GM18526 (cell line): ENCODE results near the gene TEAD1.

ENCODE experiments used
- POLR2A ChIP-seq: IDR thresholded peaks from 3 replicates; pipeline ENCODE4 v1.6.1; 2011; ENCODE audit not compliant: insufficient read length; ENCODE audit errors: extremely low read depth

Gene TEAD1

DNA sequence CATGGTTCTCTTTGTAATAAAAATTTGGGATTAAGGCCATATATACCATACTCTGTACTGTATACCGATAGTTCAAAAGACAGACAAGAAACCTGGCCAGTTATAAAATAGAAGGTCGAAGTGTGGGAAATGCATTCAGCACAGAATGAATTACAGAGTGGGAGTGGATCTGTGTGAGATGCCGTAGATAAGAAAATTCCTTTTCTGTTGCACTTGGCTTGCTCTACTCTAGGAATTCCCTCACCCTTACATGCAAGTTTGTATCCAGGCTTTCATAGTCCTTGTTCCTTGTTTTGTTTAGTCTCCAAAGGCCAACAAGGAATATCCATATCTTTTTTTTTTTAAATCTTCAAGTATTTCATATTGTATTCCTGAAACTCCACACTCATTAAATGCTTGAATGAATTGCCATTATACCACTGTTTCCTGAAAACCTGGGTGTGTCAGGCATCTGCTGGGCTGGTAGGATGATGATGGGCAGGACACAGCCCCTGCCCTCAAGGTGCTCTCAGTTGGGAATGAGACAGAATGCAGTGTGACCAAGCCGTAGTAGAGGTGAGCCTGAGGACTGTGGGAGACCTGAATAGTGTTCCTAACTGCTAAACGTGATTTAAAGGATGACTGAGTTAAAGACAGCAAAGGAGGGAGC, 53.5 kb downstream of the TEAD1 start:
- no peak for TF ChIP-seq POLR2A

GRCh38 chr11:12728417-12728816, 54.2 kb downstream of the TEAD1 start:
- TF ChIP-seq POLR2A = no peak

DNA sequence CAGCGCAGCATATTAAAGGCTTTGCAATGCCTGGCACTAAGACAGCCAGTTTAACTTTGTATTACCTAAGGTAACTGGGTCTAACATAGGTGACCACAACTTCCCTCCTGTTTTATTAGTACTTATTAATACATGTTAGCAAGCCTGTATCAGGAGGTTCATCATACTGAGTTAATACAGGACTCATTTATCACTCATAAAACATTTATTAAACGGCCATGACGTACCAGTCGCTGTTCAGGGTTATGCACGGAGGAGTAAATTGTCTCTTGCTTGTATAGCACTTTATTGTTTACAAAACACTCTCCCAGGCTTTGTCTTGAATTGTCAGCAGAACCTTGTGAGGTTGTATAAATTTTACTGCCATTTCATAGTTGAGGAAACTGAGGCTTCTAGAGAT, 55.7 kb downstream of the TEAD1 start:
- no peak for TF ChIP-seq POLR2A

DNA sequence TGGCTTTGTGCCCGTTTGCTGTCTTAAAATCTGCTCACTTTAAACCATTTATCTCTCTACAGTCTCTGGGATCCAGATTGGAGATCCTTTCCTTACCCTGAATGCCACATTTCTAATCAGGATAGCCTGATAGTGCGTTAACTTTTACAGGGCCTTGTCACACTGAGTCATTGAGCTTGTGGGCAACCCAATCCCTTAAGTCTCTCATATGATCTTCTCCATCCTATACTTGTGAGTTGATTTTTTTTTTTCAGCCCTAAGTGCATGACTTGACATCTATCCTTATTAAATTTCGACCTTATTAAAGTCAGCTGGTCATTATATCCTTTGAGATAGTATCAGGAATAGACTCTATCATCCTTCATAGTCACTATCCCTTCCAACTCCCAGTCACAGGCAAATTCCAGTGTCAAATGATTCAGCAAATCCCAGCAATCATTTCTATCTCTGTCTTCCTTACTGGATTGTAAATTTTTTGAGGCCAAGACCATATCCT, 57.7 kb downstream of the TEAD1 start:
- TF ChIP-seq POLR2A = no peak

DNA sequence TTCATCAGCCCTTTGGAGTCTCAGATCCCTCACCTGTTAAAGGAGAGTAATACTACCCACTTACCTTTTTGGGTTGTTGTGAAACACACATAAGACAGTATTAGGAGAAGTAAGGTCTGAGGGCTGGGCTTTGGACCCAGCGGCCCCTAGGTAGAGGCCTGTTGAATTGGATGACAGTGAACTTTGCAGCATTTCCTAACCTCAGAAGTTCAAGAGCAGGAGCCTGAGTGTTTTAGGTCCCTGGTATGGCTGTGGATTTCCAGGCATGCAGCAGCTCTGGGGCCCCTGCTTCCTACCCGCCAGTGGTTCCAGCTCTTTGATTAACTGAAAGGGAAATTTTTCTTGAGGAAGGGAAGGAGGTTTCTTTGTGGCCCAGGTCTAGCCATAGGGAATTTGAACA, 58.9 kb downstream of the TEAD1 start:
- no peak for TF ChIP-seq POLR2A

DNA sequence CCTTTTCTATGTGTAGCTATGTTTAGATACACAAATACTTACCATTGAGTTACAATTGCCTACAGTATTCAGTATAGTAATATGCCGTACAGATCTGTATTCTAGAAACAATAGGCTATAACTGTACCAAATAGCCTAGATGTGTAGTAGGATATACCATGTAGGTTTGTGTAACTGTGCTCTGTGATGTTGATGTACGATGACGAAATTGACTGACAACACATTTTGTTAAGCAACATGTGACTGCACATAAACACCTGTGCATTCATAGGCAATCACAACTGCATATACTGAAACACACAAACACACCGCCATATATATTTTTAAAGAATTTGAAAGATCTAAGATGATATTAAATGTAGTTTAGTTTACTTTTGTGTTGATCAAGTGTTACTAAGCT, 60.4 kb downstream of the TEAD1 start:
- TF ChIP-seq POLR2A = no peak

GRCh38 chr11:12735262-12735661, 61.0 kb downstream of the TEAD1 start:
- no peak for TF ChIP-seq POLR2A

DNA sequence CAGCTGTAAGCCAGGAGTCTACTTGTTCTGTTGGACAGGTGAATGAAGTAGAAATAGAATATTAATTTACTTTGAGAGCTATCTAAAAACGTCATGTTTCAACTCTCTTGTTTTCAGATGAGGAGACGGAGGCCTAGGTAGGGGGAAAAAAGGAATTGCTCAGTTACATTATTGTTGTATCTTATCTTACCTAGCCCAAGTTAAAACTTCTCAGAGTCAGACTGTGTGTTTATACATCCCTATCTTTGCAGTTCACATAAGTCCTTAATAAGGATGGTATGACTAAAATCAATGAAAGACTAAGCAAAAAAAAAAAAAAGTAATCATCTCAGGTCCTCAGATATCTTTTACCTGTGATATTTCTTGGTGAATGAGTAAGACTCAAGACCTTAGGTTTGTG, 62.8 kb downstream of the TEAD1 start:
- no peak for TF ChIP-seq POLR2A

- no peak for TF ChIP-seq POLR2A
These were observed 67.5 kb downstream of the TEAD1 start for GRCh38 chr11:12741671-12742216.

DNA sequence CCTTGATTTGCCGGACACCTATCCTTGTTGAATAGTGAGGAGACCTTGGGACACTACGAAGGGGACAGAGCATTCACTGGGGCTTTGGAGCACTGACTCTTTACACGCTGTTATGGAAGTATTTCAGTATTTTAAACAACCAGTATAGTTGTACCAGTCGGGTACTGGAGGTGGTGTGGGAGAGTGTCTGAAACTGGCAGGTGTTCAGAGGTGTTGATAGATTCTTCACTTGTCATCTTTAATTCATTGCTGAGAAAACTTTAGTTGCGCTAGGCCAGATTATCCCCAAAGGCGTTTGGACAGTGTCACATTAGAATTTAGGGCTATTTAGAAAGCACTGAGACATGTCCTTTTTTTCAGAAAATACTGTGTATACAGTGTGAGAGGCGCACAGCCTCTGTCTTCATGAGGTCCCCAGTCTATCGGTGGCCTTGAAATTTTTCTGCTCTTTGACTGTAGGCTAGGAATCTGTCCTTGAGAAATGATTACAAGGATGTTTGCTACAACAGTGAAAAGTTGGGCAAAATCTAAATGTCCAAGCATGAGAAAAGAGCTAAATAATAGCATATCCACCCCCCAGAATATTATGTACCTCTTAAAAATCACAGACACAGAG, 69.7 kb downstream of the TEAD1 start:
- no peak for TF ChIP-seq POLR2A

- TF ChIP-seq POLR2A = no peak
These were observed 70.7 kb downstream of the TEAD1 start for GRCh38 chr11:12744826-12745502.

DNA sequence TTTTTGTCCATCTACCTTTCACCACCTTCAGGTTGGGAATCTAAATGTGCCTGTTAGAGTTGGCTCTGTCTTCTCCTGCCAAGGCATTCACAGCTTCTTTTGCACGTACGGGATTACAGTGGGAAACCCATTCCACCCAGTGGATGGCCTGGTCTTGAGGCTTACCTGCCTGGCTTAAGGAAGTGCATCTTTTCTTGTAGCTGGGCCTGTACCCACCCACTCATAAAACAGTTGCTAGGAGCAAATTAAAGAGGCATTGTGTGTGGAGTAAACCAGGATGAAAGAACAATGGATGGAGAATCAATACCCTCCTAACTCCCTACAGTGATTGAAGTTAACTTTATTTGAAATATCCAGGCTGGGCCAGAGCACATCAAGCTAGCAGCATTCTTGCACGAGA, 71.6 kb downstream of the TEAD1 start:
- TF ChIP-seq POLR2A = no peak

- no peak for TF ChIP-seq POLR2A
These were observed 72.4 kb downstream of the TEAD1 start for GRCh38 chr11:12746593-12747097.

DNA sequence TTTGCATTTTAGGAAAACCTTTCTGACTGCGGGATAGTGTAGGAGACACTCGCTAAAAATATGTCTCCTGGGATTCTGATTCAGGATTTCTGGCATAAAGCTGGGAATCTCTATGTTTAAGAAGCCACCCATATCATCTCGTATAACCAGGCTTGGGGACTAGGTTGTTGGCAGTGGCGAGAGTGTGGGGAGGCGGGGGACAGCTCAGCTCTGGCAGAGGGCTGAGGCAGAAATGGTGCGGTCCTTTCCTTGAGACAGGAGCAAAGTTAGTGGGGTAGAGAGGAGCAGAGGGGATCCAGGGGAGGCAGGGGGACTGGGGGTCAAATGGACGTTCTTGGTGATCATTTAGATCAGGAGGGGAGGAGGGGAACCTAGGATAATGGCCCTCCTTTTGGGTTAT, 74.3 kb downstream of the TEAD1 start:
- TF ChIP-seq POLR2A = no peak

- TF ChIP-seq POLR2A = no peak
These were observed 75.2 kb downstream of the TEAD1 start for GRCh38 chr11:12749442-12749841.

DNA sequence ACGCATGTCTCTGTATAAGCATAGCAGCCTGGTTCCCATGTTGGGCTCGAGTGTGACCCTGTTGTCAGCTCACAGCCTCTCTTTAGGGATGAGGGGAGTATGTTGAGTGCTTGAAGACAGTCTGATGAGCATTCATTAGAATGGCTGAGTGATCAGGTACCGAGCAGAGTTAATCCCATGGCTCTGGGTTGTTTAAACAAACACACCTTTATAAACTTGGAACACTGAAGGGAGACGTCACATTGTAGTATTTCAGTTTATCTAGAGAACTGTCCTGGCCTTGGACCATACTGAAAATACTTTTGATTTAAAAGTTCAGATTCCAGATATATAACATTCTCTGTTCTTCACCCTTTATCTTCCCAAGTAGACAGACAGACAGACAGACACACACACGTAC, 76.0 kb downstream of the TEAD1 start:
- TF ChIP-seq POLR2A = no peak
